ENCODE data around the gene PITPNC1. TPM values are rescaled to one million over a fixed set of nuclear protein-coding genes. Genes with fewer than 3 reads are reported as not detected.

PITPNC1 gene
- total RNA-seq, 1 donor from 2014 or later: 19.3 TPM

GRCh38 chr17:67662712-67663111, 285.6 kb downstream of the PITPNC1 start:
- POLR2A ChIA-PET: no interaction called here
- no peak overlapping the region for H3K4me3 Mint-ChIP-seq
- H3K27me3 Mint-ChIP-seq: no peaks in the 10 kb centered on the region
- H3K27ac Mint-ChIP-seq: no peak overlapping the region
- ATAC-seq (ENCODE audit: low read depth) (no peak), DNase-seq (no peak)
- intact Hi-C loops (cut with micrococcal nuclease): no loop called here
- no peak for TF ChIP-seq CTCF (IDR thresholded peaks at IDR 0.05)
- CTCF ChIA-PET: no interaction called here
- H3K4me1 Mint-ChIP-seq: no peaks in the 10 kb centered on the region
- H3K9me3 Mint-ChIP-seq: peaks cover 10% of the 10 kb centered on the region
- H3K36me3 Mint-ChIP-seq (ENCODE audit: low read depth): peaks cover 15% of the 10 kb centered on the region

- Mint-ChIP-seq H3K9me3 (peaks cover 7% of the 10 kb centered on the region), H3K4me3 (no peak overlapping the region), H3K36me3 (ENCODE audit: low read depth) (peaks cover 15% of the 10 kb centered on the region), H3K4me1 (no peaks in the 10 kb centered on the region), H3K27ac (no peak overlapping the region), H3K27me3 (no peaks in the 10 kb centered on the region)
- no peak for TF ChIP-seq CTCF (IDR thresholded peaks at IDR 0.05)
- no peak for DNase-seq
- ChIA-PET POLR2A (no interaction called here), CTCF (no interaction called here)
- intact Hi-C loops (cut with micrococcal nuclease): no loop called here
- no peak for ATAC-seq (ENCODE audit: low read depth)
Observed at GRCh38 chr17:67663457-67663856, 286.4 kb downstream of the PITPNC1 start.

GRCh38 chr17:67666028-67666427, 288.9 kb downstream of the PITPNC1 start:
- ChIA-PET POLR2A (no interaction called here), CTCF (no interaction called here)
- Mint-ChIP-seq H3K36me3 (ENCODE audit: low read depth) (peaks cover 10% of the 10 kb centered on the region), H3K4me3 (no peak overlapping the region), H3K4me1 (no peaks in the 10 kb centered on the region), H3K27ac (no peak overlapping the region), H3K9me3 (peaks cover 4% of the 10 kb centered on the region), H3K27me3 (no peaks in the 10 kb centered on the region)
- no peak for DNase-seq
- no peak for TF ChIP-seq CTCF (IDR thresholded peaks at IDR 0.05)
- intact Hi-C loops (cut with micrococcal nuclease): no loop called here
- no peak for ATAC-seq (ENCODE audit: low read depth)

GRCh38 chr17:67666710-67667109, 289.6 kb downstream of the PITPNC1 start:
- H3K27me3 Mint-ChIP-seq: no peaks in the 10 kb centered on the region
- peaks cover 6% of the 10 kb centered on the region for H3K36me3 Mint-ChIP-seq (ENCODE audit: low read depth)

GRCh38 chr17:67671493-67671892, 294.4 kb downstream of the PITPNC1 start:
- no peak for TF ChIP-seq CTCF (IDR thresholded peaks at IDR 0.05)
- peaks cover 2% of the 10 kb centered on the region for H3K4me1 Mint-ChIP-seq
- DNase-seq (no peak), ATAC-seq (ENCODE audit: low read depth) (no peak)
- POLR2A ChIA-PET: no interaction called here
- intact Hi-C loops (cut with micrococcal nuclease): no loop called here
- H3K36me3 Mint-ChIP-seq (ENCODE audit: low read depth): peaks cover 7% of the 10 kb centered on the region
- H3K4me3 Mint-ChIP-seq: no peak overlapping the region
- H3K9me3 Mint-ChIP-seq: peaks cover 4% of the 10 kb centered on the region
- no peaks in the 10 kb centered on the region for H3K27me3 Mint-ChIP-seq
- CTCF ChIA-PET: interaction anchor here (1.1 kb wide), 1 partner anchor 19 kb away, joined by 3 read pairs; no protein-coding TSS in a partner anchor
- H3K27ac Mint-ChIP-seq: no peak overlapping the region

More at GRCh38 chr17:67666710-67667109, 289.6 kb downstream of the PITPNC1 start:
- Mint-ChIP-seq H3K9me3 (peaks cover 4% of the 10 kb centered on the region), H3K4me1 (no peaks in the 10 kb centered on the region), H3K27ac (no peak overlapping the region), H3K4me3 (no peak overlapping the region)
- no peak for DNase-seq
- ChIA-PET CTCF (interaction anchor here (0.7 kb wide), 1 partner anchor 16 kb away, joined by 3 read pairs; no protein-coding TSS in a partner anchor), POLR2A (no interaction called here)
- no peak for ATAC-seq (ENCODE audit: low read depth)
- no peak for TF ChIP-seq CTCF (IDR thresholded peaks at IDR 0.05)
- intact Hi-C loops (cut with micrococcal nuclease): no loop called here
